Heart right ventricle (tissue), 16 donors: Measurements from ENCODE around the gene ZBTB9. TPM values are rescaled to one million over a fixed set of nuclear protein-coding genes. Genes with fewer than 3 reads are reported as not detected.

ENCODE experiments used
- ATAC-seq, 8 donors: fragments of 200-7000 bp; cut with Tn5 transposase; one replicate each; pipeline ENCODE4 v1.9.1; 2020; ENCODE audit warnings: mild to moderate bottlenecking in 8 of 8, moderate library complexity in 8 of 8, moderate number of reproducible peaks in 1 of 8
- DNase-seq, 2 donors: peaks; one replicate each; pipeline ENCODE4 v3.0.0-alpha.2; 2020
- H3K27ac ChIP-seq, 10 donors: fragments of 200-600 bp; sonication (generic) in 2 of 10; one replicate each; pipeline versions ENCODE4 v1.5.0 to v1.8.0; 2020 to 2022; ENCODE audit warnings: mild to moderate bottlenecking in 3 of 10
- H3K27me3 ChIP-seq, 7 donors: fragments of 200-600 bp; one replicate each; pipeline ENCODE4 v1.8.0; 2021 to 2022; ENCODE audit warnings: mild to moderate bottlenecking in 2 of 7
- H3K36me3 ChIP-seq, 9 donors: fragments of 200-600 bp; sonication (generic) in 1 of 9; one replicate each; pipeline versions ENCODE4 v1.5.0 to v1.8.0; 2020 to 2022; ENCODE audit warnings: mild to moderate bottlenecking in 2 of 9
- H3K4me1 ChIP-seq, 9 donors: fragments of 200-600 bp; sonication (generic) in 1 of 9; one replicate each; pipeline versions ENCODE4 v1.5.0 to v1.8.0; 2020 to 2022; ENCODE audit warnings: mild to moderate bottlenecking in 4 of 9
- H3K4me3 ChIP-seq, 10 donors: fragments of 200-600 bp; sonication (generic) in 2 of 10; one replicate each; pipeline versions ENCODE4 v1.5.0 to v1.8.0; 2020 to 2022; ENCODE audit warnings: mild to moderate bottlenecking in 7 of 10, moderate library complexity in 2 of 10
- H3K9me3 ChIP-seq, 11 donors: fragments of 200-600 bp in 10 of 11; sonication (generic) in 2 of 11; one replicate each; pipeline versions ENCODE4 v1.5.0 to v1.8.0; 2013 to 2022; ENCODE audit warnings: mild to moderate bottlenecking in 2 of 11, control low read depth in 1 of 11, moderate library complexity in 1 of 11
- CTCF ChIP-seq, 9 donors: fragments of 200-600 bp; sonication (generic) in 2 of 9; IDR thresholded peaks; one replicate each; pipeline versions ENCODE4 v1.5.0 to v1.8.0; 2021 to 2022; ENCODE audit warnings: antibody characterized with exemption in 9 of 9, mild to moderate bottlenecking in 5 of 9, moderate library complexity in 1 of 9
- WGBS, 2 donors: extraction: QIAGEN DNeasy Blood & Tissue Kit; methylation state at CpG; one replicate each; pipeline ENCODE4 v1.1.7; 2013; ENCODE audit warnings: inconsistent platforms in 1 of 2; 5-methylcytosine and 5-hydroxymethylcytosine counted together
- intact Hi-C, 10 donors: fragments of 100-400 bp; cut with DNase I; formaldehyde crosslinking; loops; one replicate each; pipeline versions ENCODE4 v1.11.1 to v1.14.2; 2022
- polyA plus RNA-seq, 2 donors: library from polyadenylated mRNA; stranded (reverse); fragments of 200-250 nt; gene quantifications; one replicate each; pipeline ENCODE4 v1.2.3, GENCODE V29; 2013
- total RNA-seq, 10 donors: library from RNA; stranded (reverse); fragmentation: NEBNext Ultra II Directional in 3 of 10; extraction: Animal tissue kit (Norgen Biotek cat#: 25700) in 3 of 10; gene quantifications; one replicate each; pipeline versions ENCODE4 v1.2.1 to v1.2.4, GENCODE V29; 2021 to 2023
- donor health status: Arrhythmogenic right ventricular cardiomyopathy.
- donor health status: ischemic (EF 13 %, LVEDD 7.1; RV severe dilation, severe dysfunction).
- donor health status: healthy with polysubstance abuse.
- donor health status: DM: no; HTN: yes; CAD: no.
- donor health status: DM: no; HTN: no; CAD: no.
- donor health status: ischemic (EF 25% LVEDD 6.9; RV normal size, moderate dysfunction).
- donor health status: ischemic (EF 25% LVEDD 5.7; RV mildly dilated, moderate dysfunction).
- donor health status: healthy.
- donor health status: DM: yes; HTN: yes; CAD: no.
- donor health status: Ischemic cardiomyopathy.
- donor health status: ischemic (EF 35%, LVEDD 5.7; RV mildly dilated, moderate dysfunction).
- donor health status: nonischemic (EF 11% LVEDD 7.7; RV severe dilation, severe dysfunction).
- donor health status: DM: yes; HTN: yes; CAD: no.
- donor health status: PGD.
- donor health status: ischemic (EF 29% LVEDD 5.4; RV normal size, mild dysfunction).
- donor health status: nonischemic (EF 23%, LVEDD 6.1; RV moderate dilation, normal function).

ZBTB9 gene
- total and polyA plus RNA-seq, 12 donors = 1.2 to 6.5 (median 4.8) TPM

- ATAC-seq (no peak), DNase-seq (no peak)
- Histone ChIP-seq H3K27me3 (no peaks in the 10 kb centered on the region), H3K36me3 (peaks cover 0 to 87% (median 15%) of the 10 kb centered on the region in 9 donors), H3K4me3 (no peak overlapping the region), H3K9me3 (no peaks in the 10 kb centered on the region), H3K27ac (no peak overlapping the region), H3K4me1 (peaks cover 0 to 7% (median 2%) of the 10 kb centered on the region in 9 donors)
- no peak for TF ChIP-seq CTCF (IDR thresholded peaks at IDR 0.05)
- intact Hi-C loops = loop anchor here in 1 of 10 donors (10.0 kb wide), 1 partner anchor 256 kb away; no protein-coding TSS in a partner anchor
- WGBS, 2 donors = 97 to 100% methylated on average over 3 of the region's 3 CpGs
These were observed 15.3 kb upstream of the ZBTB9 start for GRCh38 chr6:33438978-33439594.

DNA sequence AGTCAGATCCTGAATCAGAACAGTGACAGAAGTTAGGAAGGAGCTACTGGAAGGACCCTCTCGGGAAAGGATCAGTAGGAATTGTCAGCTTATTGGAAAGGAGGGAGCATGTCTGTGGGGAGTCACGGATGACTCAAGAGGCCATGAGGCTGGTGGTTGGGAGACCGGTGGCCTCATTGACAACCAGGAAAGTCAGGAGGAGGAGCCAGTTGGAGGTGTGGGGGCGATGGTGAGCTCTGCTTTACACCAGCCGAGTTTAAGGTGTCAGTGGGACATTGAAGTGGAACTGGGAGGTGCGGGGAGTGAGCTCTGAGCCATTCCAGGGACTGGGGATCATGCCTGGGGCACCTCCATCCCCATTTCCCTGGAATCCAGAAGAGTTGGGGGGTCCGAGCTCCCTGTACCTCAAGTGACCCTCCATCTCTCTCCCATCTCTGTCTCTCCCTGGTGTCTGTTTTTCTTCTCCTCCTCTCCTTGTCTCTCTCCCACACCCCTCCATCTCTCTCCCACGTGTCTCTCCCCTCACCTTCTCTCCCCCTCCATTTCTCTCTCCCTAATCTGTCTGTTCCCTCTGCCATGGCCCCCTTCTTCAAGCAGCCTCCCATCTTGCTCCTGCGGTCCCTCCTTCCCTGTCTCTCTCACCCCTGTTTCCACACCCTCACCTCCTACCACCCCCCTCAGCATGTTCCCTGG lies 14.3 kb upstream of the ZBTB9 start:
- Histone ChIP-seq H3K4me3 (no peak overlapping the region), H3K27ac (no peak overlapping the region), H3K36me3 (peaks cover 0 to 89% (median 15%) of the 10 kb centered on the region in 9 donors), H3K27me3 (no peaks in the 10 kb centered on the region), H3K4me1 (peaks cover 0 to 9% (median 0%) of the 10 kb centered on the region in 9 donors), H3K9me3 (no peaks in the 10 kb centered on the region)
- WGBS, 2 donors = 75 to 80% methylated on average over 9 of the region's 9 CpGs
- DNase-seq = no peak
- ATAC-seq = no peak
- intact Hi-C loops = loop anchor here in 1 of 10 donors (10.0 kb wide), 1 partner anchor 255 kb away; no protein-coding TSS in a partner anchor
- no peak for TF ChIP-seq CTCF (IDR thresholded peaks at IDR 0.05)

DNA sequence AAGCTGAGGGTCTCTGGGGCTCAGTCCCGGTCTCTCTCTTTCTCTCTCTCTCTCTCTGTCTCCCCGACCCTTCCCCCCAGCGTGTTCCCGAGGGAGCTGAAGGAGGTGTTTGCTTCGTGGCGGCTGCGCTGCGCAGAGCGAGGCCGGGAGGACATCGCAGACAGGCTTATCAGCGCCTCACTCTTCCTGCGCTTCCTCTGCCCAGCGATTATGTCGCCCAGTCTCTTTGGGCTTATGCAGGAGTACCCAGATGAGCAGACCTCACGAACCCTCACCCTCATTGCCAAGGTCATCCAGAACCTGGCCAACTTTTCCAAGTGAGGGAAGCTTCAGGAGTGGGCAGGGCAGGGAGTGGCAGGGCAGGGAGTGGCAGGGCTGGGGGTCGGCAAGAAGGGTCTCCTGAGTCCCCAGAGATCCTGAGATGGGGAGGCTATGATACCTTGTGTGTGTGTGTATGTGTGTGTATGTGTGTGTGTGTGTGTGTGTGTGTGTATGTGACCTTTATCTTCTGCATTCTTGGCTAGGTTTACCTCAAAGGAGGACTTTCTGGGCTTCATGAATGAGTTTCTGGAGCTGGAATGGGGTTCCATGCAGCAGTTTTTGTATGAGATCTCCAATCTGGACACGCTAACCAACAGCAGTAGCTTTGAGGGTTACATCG lies 13.6 kb upstream of the ZBTB9 start:
- Histone ChIP-seq H3K27me3 (no peaks in the 10 kb centered on the region), H3K4me1 (peaks cover 0 to 15% (median 0%) of the 10 kb centered on the region in 9 donors), H3K9me3 (no peaks in the 10 kb centered on the region), H3K27ac (no peak overlapping the region), H3K4me3 (no peak overlapping the region), H3K36me3 (peaks cover 0 to 89% (median 15%) of the 10 kb centered on the region in 9 donors)
- ATAC-seq (no peak), DNase-seq (no peak)
- intact Hi-C loops = no loop called here
- TF ChIP-seq CTCF (IDR thresholded peaks at IDR 0.05) = no peak
- 75 to 76% methylated on average over 19 of the region's 19 CpGs for WGBS, 2 donors

DNA sequence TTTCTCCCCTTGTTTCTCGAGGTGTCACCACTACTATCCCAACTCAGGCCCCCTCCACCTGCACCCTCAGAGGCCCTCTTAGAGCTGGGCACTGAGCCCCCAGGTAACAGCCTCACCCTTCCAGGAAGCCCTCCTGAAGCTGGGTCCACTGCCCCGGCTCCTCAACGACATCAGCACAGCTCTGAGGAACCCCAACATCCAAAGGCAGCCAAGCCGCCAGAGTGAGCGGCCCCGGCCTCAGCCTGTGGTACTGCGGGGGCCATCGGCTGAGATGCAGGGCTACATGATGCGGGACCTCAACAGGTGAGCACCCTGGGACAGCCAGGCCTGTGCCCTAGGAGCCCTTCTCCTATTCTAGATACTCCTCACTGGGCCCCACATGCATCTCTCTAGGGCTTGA lies 12.9 kb upstream of the ZBTB9 start:
- no peak overlapping the region for H3K4me3 ChIP-seq
- WGBS, 2 donors = 95% methylated on average over 9 of the region's 9 CpGs
- no peak overlapping the region for H3K27ac ChIP-seq
- no peaks in the 10 kb centered on the region for H3K9me3 ChIP-seq
- intact Hi-C loops = no loop called here
- H3K27me3 ChIP-seq = no peaks in the 10 kb centered on the region
- DNase-seq (no peak), ATAC-seq (no peak)
- H3K36me3 ChIP-seq = peaks cover 0 to 89% (median 9%) of the 10 kb centered on the region in 9 donors
- H3K4me1 ChIP-seq = peaks cover 0 to 20% (median 0%) of the 10 kb centered on the region in 9 donors
- no peak for TF ChIP-seq CTCF (IDR thresholded peaks at IDR 0.05)
